Measurements from ENCODE around the gene SYNDIG1. TPM values are rescaled to one million over a fixed set of nuclear protein-coding genes. Genes with fewer than 3 reads are reported as not detected.

The SYNDIG1 gene
- total RNA-seq, 4 donors from 2014 or later: not detected

GRCh38 chr20:24686156-24686555 lies 216.7 kb downstream of the SYNDIG1 start:
- intact Hi-C loops (cut with DNase I): no loop called here
- H3K4me3 ChIP-seq: no peak overlapping the region
- no peak for TF ChIP-seq POLR2A (IDR thresholded peaks at IDR 0.05)
- TF ChIP-seq, protein P1, sequence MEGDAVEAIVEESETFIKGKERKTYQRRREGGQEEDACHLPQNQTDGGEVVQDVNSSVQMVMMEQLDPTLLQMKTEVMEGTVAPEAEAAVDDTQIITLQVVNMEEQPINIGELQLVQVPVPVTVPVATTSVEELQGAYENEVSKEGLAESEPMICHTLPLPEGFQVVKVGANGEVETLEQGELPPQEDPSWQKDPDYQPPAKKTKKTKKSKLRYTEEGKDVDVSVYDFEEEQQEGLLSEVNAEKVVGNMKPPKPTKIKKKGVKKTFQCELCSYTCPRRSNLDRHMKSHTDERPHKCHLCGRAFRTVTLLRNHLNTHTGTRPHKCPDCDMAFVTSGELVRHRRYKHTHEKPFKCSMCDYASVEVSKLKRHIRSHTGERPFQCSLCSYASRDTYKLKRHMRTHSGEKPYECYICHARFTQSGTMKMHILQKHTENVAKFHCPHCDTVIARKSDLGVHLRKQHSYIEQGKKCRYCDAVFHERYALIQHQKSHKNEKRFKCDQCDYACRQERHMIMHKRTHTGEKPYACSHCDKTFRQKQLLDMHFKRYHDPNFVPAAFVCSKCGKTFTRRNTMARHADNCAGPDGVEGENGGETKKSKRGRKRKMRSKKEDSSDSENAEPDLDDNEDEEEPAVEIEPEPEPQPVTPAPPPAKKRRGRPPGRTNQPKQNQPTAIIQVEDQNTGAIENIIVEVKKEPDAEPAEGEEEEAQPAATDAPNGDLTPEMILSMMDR (IDR thresholded peaks at IDR 0.05): no peak
- WGBS, 2 donors: 86 to 94% methylated on average over 7 of the region's 7 CpGs
- H3K36me3 ChIP-seq: no peaks in the 10 kb centered on the region
- H3K27ac ChIP-seq: no peak overlapping the region
- H3K4me1 ChIP-seq: no peaks in the 10 kb centered on the region
- peaks cover 0 to 4% (median 0%) of the 10 kb centered on the region in 3 donors for H3K9me3 ChIP-seq
- DNase-seq: no peak
- peaks cover 0 to 3% (median 0%) of the 10 kb centered on the region in 4 donors for H3K27me3 ChIP-seq

- H3K27ac ChIP-seq: no peak overlapping the region
- H3K4me1 ChIP-seq: peaks cover 0 to 14% (median 0%) of the 10 kb centered on the region in 3 donors
- peaks cover 0 to 4% (median 0%) of the 10 kb centered on the region in 3 donors for H3K9me3 ChIP-seq
- TF ChIP-seq POLR2A (IDR thresholded peaks at IDR 0.05): no peak
- TF ChIP-seq, protein P1 (IDR thresholded peaks at IDR 0.05): no peak
- H3K36me3 ChIP-seq: no peaks in the 10 kb centered on the region
- intact Hi-C loops (cut with DNase I): no loop called here
- peaks cover 0 to 6% (median 0%) of the 10 kb centered on the region in 4 donors for H3K27me3 ChIP-seq
- DNase-seq: no peak
- H3K4me3 ChIP-seq: no peak overlapping the region
- WGBS, 2 donors: 29 to 67% methylated on average over 1 of the region's 1 CpG
Observed at GRCh38 chr20:24690408-24690807, 221.0 kb downstream of the SYNDIG1 start.

- H3K27ac ChIP-seq: no peak overlapping the region
- intact Hi-C loops (cut with DNase I): no loop called here
- peaks cover 0 to 14% (median 0%) of the 10 kb centered on the region in 3 donors for H3K4me1 ChIP-seq
- DNase-seq: no peak
- H3K4me3 ChIP-seq: no peak overlapping the region
- peaks cover 0 to 4% (median 0%) of the 10 kb centered on the region in 3 donors for H3K9me3 ChIP-seq
- no peaks in the 10 kb centered on the region for H3K36me3 ChIP-seq
- 82 to 100% methylated on average over 1 to 2 of the region's 4 CpGs for whole genome bisulfite sequencing, 2 donors
- H3K27me3 ChIP-seq: peaks cover 0 to 6% (median 0%) of the 10 kb centered on the region in 4 donors
- TF ChIP-seq, protein P1 (IDR thresholded peaks at IDR 0.05): no peak
- TF ChIP-seq POLR2A (IDR thresholded peaks at IDR 0.05): no peak
Observed at GRCh38 chr20:24691901-24692351, 222.5 kb downstream of the SYNDIG1 start.

GRCh38 chr20:24692446-24693200 lies 223.2 kb downstream of the SYNDIG1 start:
- H3K4me3 ChIP-seq: no peak overlapping the region
- H3K9me3 ChIP-seq: peaks cover 0 to 3% (median 0%) of the 10 kb centered on the region in 3 donors
- peaks cover 0 to 14% (median 0%) of the 10 kb centered on the region in 3 donors for H3K4me1 ChIP-seq
- H3K27me3 ChIP-seq: peaks cover 0 to 6% (median 0%) of the 10 kb centered on the region in 4 donors
- no peak for TF ChIP-seq POLR2A (IDR thresholded peaks at IDR 0.05)
- TF ChIP-seq, protein P1 (IDR thresholded peaks at IDR 0.05): no peak
- H3K36me3 ChIP-seq: no peaks in the 10 kb centered on the region
- WGBS, 2 donors: 81 to 95% methylated on average over 6 to 12 of the region's 14 CpGs
- H3K27ac ChIP-seq: no peak overlapping the region
- DNase-seq: no peak
- intact Hi-C loops (cut with DNase I): no loop called here

DNA sequence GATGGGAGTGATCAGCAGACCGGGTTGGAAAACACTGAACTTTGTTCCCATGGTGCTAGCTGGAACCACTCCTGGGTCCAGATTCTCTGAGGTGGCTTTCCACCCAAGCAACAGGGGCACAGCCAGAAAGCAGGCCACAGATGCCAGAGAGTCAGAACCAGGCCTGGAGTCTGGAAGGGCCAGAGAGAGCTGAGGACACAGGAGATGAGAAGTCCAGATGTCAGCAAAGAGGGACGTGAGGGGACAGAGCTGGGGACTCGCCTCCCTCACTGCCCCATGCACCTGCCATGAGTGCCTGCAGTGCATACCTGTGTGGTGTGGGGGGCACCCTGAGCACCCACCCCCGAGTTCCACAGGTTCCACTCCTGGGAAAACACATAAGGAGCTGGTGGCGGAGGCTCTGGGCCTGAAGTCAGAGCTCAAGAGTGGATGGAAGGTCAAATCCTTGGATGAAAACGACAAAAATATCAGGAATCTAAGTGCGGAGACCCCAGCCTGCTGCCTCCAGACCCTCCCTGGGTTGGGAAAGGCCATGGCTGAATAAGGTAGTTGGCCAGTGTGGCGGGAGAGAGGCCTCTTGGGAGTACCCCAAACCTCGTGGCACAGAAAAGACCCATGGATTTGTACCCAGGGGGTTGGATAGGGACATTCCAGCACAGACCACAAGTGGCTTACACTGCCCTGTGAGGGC lies 224.2 kb downstream of the SYNDIG1 start:
- intact Hi-C loops (cut with DNase I): no loop called here
- no peaks in the 10 kb centered on the region for H3K9me3 ChIP-seq
- H3K27ac ChIP-seq: no peak overlapping the region
- H3K36me3 ChIP-seq: no peaks in the 10 kb centered on the region
- H3K27me3 ChIP-seq: peaks cover 0 to 6% (median 0%) of the 10 kb centered on the region in 4 donors
- 76 to 79% methylated on average over 7 to 8 of the region's 9 CpGs for WGBS, 2 donors
- TF ChIP-seq, protein P1 (IDR thresholded peaks at IDR 0.05): no peak
- peaks cover 0 to 14% (median 0%) of the 10 kb centered on the region in 3 donors for H3K4me1 ChIP-seq
- H3K4me3 ChIP-seq: no peak overlapping the region
- DNase-seq: no peak
